Measurements from ENCODE around the gene GMDS.

DNA sequence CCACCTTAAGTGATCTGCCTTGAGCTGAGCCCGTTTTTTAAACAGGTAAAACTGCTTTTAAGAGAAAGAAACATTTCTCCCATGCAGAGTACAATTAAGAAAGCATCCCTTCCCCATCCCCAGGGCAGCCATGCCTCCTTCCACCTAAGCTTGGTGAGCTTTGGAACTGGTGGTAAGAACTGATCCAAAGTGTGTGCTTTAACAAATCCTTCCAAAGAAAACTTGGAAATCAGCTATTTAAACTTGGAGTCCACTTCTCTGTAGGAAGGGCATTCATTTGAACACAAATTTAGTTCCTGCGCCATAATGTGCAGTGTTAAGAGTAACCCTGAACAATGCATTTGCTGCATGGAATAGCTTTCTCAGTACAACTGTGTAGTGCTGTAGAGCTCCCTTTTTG lies 17.0 kb downstream of the GMDS start:
- TF ChIP-seq CTCF (conservative IDR thresholded peaks at IDR 0.05 in 1 of 2, IDR thresholded peaks at IDR 0.05 in 1 of 2; ENCODE audit: extremely low read depth in 1 of 2, insufficient read depth in 1 of 2, low read depth in 1 of 2, low read length in 2 of 2) (no peak), EZH2 (IDR thresholded peaks at IDR 0.05; ENCODE audit: borderline replicate concordance, low read length) (no peak)
